HFFc6 (cell line): Measurements from ENCODE around the gene RBP5. TPM values are rescaled to one million over a fixed set of nuclear protein-coding genes. Genes with fewer than 3 reads are reported as not detected.

Experiments
- DNase-seq: peaks from one replicate; pipeline ENCODE4 v3.0.0-alpha.2; 2018
- H3K27ac Mint-ChIP-seq: 2 replicates; pipeline ENCODE4 v1.8.0; 2020; ENCODE audit warnings: mild to moderate bottlenecking, mixed read lengths
- H3K27me3 Mint-ChIP-seq: 2 replicates; pipeline ENCODE4 v1.8.0; 2021; ENCODE audit warnings: mild to moderate bottlenecking, moderate library complexity, mixed read lengths; ENCODE audit not compliant: insufficient read depth
- H3K36me3 Mint-ChIP-seq: 2 replicates; pipeline ENCODE4 v1.8.0; 2021; ENCODE audit warnings: low read depth, mixed read lengths
- H3K4me1 Mint-ChIP-seq: 2 replicates; pipeline ENCODE4 v1.8.0; 2020; ENCODE audit warnings: low read depth, mixed read lengths
- H3K4me3 Mint-ChIP-seq: 2 replicates; pipeline ENCODE4 v1.8.0; 2020; ENCODE audit warnings: mild to moderate bottlenecking, moderate library complexity, mixed read lengths
- H3K9me3 Mint-ChIP-seq: 2 replicates; pipeline ENCODE4 v1.8.0; 2020; ENCODE audit warnings: mild to moderate bottlenecking, mixed read lengths
- CTCF ChIP-seq: fragments of 200-600 bp; sonication (generic); IDR thresholded peaks from 2 replicates; pipeline ENCODE4 v1.5.0; 2021; ENCODE audit warnings: antibody characterized with exemption, mild to moderate bottlenecking
- total RNA-seq, 6 experiments: library from RNA; stranded (reverse); fragmentation: NEBNext Ultra II Directional; extraction: Animal tissue kit (Norgen Biotek cat#: 25700); gene quantifications; 2 replicates in 1 of 6; 3 replicates in 5 of 6; pipeline ENCODE4 v1.2.3, GENCODE V29; 2021

Gene RBP5
- total RNA-seq, 6 experiments from 2014 or later: not detected

DNA sequence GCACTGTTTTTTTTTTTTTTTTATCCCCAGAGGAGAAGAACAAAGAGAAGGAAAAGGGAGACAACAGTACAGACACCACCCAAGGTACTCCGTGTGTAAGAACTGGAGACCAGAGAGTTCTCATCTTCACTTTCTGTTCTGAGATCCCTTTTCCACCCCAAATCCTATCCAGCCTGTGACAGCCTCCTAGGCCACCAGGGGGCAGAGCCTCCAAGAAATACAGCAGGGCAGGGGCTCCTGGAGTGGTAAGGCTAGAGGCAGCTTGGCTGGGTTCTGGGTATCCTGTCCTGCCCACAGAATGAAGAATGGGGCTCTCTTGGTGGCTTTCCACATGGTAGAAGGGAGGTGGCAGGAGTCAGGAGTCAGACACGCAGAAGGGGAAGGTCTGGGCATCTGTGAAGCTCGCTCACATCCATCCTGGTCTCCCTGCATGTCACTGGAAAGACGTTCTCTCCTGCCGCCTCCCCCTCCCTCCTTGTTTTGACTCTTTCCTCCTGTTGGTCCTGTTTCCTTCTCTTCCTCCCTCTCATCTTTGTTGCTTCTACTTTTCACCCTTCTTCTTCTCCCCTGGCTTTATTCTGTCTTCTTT is 13.5 kb upstream of the RBP5 start:
- Mint-ChIP-seq H3K36me3 (peaks cover 6% of the 10 kb centered on the region), H3K27ac (no peak overlapping the region), H3K4me1 (peaks cover 25% of the 10 kb centered on the region), H3K27me3 (no peaks in the 10 kb centered on the region; the same call in none of the 2 replicates), H3K9me3 (no peaks in the 10 kb centered on the region), H3K4me3 (no peak overlapping the region)
- peak; percentile 91 for TF ChIP-seq CTCF
- peak; percentile 45 for DNase-seq

DNA sequence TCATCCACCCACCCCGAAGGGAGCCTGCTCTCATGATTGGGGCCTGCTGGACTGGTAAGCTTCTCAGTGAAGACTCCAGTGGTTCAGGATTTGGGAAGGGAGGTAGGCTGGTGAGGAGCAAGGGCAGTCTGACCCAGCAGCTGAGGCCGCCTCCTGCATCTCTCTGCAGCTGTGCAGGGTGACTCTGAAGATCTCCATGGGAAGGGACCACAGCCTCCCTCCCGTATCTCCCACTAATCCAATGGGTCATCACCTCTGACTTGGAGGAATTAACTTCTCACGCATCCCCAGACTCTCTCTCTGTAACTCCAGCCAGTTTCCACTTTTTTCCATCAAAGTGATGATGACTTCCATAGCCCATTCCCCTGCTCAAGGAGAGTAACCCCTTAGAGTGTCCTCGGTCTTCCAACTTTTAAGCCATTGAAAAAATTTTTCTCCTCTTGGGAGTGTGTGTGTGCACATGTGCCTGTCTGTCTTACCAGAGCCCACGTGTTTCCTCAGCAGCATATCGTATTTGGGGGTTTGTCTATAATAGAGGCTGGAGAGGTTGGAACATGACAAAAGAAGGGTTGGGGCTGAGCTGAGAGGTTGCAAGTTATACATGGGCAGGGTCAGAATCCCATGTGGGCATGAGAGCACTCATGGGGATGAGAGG is 12.8 kb upstream of the RBP5 start:
- TF ChIP-seq CTCF: no peak
- H3K27ac Mint-ChIP-seq: no peak overlapping the region
- H3K36me3 Mint-ChIP-seq: peaks cover 6% of the 10 kb centered on the region
- H3K9me3 Mint-ChIP-seq: no peaks in the 10 kb centered on the region
- DNase-seq: no peak
- no peaks in the 10 kb centered on the region; the same call in none of the 2 replicates for H3K27me3 Mint-ChIP-seq
- no peak overlapping the region for H3K4me3 Mint-ChIP-seq
- peaks cover 22% of the 10 kb centered on the region for H3K4me1 Mint-ChIP-seq

DNA sequence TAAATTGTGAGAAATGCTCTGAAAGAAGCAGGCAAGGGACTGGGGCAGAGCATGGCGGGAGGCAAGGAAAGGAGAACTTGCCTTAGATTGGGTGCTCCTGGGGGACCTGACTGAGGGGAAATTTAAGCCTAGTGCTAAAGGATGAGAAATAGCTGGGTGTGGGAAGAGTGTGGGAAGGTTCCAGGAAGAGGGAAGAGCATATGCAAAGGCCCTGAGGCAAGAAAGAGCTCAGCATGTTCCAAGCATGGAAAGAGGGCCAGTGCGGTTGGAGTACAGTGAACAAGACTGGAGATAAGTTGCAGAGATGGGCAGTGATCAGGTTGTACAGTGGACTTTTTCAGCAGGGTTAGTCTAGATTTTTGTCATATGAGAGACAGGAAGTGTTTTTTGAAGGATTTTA is 10.5 kb upstream of the RBP5 start:
- H3K36me3 Mint-ChIP-seq: peaks cover 20% of the 10 kb centered on the region

GRCh38 chr12:7137908-7138307 is 9.2 kb upstream of the RBP5 start:
- Mint-ChIP-seq H3K27ac (no peak overlapping the region), H3K4me1 (no peaks in the 10 kb centered on the region), H3K27me3 (no peaks in the 10 kb centered on the region; the same call in none of the 2 replicates), H3K36me3 (peaks cover 20% of the 10 kb centered on the region), H3K4me3 (no peak overlapping the region), H3K9me3 (no peaks in the 10 kb centered on the region)
- no peak for DNase-seq
- TF ChIP-seq CTCF: no peak

More for the DNA sequence above, 10.5 kb upstream of the RBP5 start:
- Mint-ChIP-seq H3K27me3 (no peaks in the 10 kb centered on the region; the same call in none of the 2 replicates), H3K9me3 (no peaks in the 10 kb centered on the region), H3K4me1 (no peaks in the 10 kb centered on the region), H3K27ac (no peak overlapping the region), H3K4me3 (no peak overlapping the region)
- TF ChIP-seq CTCF: no peak
- DNase-seq: no peak

GRCh38 chr12:7136676-7137075 is 8.0 kb upstream of the RBP5 start:
- TF ChIP-seq CTCF: no peak
- Mint-ChIP-seq H3K27me3 (no peaks in the 10 kb centered on the region; the same call in none of the 2 replicates), H3K4me3 (no peak overlapping the region), H3K36me3 (peaks cover 20% of the 10 kb centered on the region), H3K27ac (no peak overlapping the region), H3K9me3 (no peaks in the 10 kb centered on the region), H3K4me1 (no peaks in the 10 kb centered on the region)
- DNase-seq: no peak
